ENCODE data around the gene SRM. TPM values are rescaled to one million over a fixed set of nuclear protein-coding genes. Genes with fewer than 3 reads are reported as not detected.
"Not testable (repeated sequence)": the region's sequence is repeated elsewhere in the genome, so short reads cannot be mapped to it uniquely, and the experiment has no call there.

SRM gene
- total RNA-seq (2014; rRNA removed; shearing (Covaris generic)): 26.6 and 40.4 TPM in 2 replicates

DNA sequence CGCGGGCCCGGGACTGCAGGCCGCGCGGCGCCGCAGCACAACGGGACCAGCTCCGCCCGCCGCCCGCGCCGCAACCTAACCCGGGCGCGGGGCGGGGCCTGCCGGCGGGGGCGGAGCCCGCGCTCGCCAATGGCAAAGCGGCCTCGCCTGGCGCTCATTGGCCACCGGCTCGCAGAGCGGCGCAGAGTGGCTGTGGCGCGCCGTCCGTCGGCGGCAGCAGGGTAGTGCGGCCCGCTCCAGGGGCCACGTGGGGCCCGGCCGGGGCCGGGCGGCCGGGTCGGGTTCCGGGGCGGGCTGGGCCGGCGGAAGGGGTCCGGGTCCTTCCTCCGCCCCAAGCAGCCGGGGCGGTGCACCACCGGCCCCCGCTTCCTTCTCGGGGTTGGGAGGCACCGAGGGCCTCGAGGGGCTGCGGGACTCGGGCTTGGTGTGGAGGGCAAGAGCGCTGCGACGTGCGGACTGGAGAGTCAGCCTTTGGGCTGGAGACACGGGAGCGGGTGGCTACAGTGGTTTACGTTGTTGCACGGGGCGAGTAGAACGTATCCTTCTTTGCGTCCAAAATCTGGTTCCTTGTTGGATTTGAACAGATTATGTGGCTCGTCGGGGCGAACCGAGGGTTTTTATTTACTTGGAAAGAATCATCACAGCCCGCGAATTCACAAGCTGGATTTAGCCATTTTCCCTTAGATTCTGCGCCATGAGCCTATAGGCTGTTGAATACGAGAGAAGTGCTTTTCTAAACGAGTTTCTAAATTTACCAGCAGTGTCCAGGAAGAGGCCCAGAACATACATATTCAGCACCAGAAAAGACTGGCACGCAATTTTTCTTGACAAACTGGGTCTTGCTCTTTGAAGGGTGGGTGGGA lies at the start of gene SRM:
Gene SRM (minus strand): TSS at position 51 of the 863 bp plus-strand sequence. CDS start 75 bp downstream, outside the sequence.
- peak; percentile 98 for DNase-seq (ENCODE audit: low read depth)

- no peak for DNase-seq (ENCODE audit: low read depth)
Measured at GRCh38 chr1:11109047-11109760, 49.4 kb upstream of the SRM start.

GRCh38 chr1:11107599-11107998 lies 47.8 kb upstream of the SRM start:
- no peak for DNase-seq (ENCODE audit: low read depth)

- DNase-seq (ENCODE audit: low read depth): no peak
Measured at GRCh38 chr1:11105586-11105985, 45.8 kb upstream of the SRM start.

- no peak for DNase-seq (ENCODE audit: low read depth)
Measured at GRCh38 chr1:11101347-11101746, 41.5 kb upstream of the SRM start.

DNA sequence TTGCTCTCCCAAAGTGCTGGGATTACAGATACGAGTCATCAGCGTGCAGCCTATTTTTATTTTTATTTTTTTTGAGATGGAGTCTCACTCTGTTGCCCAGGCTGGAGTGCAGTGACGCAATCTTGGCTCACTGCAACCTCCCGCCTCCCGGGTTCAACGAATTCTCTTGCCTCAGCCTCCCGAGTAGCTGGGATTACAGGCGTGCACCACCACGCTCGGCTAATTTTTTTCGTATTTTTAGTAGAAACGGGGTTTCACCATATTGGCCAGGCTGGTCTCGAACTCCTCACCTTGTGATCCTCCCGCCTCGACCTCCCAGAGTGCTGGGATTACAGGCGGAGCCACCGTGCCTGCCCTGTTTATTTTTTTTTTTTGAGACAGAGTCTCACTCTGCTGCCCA lies 41.0 kb upstream of the SRM start:
- not testable (repeated sequence) for DNase-seq (ENCODE audit: low read depth)

- no peak for DNase-seq (ENCODE audit: low read depth)
Measured at GRCh38 chr1:11100149-11100493, 40.3 kb upstream of the SRM start.

DNA sequence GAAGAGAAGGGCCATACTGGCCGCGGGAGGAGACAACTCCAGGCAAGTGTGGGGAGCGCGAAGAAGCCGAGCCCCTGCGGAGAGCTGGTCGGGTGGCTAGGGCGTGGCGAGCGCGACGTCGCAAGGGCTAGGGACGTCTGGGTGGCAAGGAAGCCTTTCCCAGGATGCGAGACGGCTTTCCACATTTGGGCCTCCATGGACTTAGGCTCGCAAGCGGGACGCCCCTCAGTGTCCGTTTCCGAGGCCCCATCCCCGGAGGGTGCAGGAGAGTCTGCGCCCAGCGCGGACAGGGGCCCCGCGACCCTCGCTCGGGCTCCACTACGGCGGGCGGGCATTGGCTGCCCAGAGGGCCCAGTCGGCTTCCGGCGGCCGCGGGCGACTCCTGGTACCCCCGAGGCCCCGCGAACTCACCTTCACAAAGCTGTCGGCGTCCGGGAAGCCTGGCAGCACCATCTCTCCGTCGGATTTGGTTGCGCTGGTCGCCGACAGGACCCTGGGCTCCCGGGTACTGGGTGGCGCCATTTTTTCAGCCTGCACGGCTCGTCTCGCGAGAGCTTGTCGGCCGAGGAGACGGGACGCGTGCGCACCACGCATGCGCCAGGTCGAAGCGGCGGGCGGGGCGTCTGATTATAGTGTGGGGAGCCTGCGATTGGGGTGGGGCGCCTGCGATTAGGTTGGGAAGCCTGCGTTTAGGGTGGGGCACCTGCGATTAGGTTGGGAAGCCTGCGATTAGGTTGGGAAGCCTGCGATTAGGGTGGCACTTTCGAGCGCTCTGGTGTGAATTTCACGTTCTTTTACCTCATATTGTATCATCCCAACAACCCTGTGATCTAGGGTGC lies 39.7 kb upstream of the SRM start, which contains the start of gene EXOSC10:
Gene EXOSC10 (minus strand): TSS at position 560 of the 839 bp plus-strand sequence. CDS start 38 bp downstream, at position 522.
- peak; percentile 96 for DNase-seq (ENCODE audit: low read depth)

DNA sequence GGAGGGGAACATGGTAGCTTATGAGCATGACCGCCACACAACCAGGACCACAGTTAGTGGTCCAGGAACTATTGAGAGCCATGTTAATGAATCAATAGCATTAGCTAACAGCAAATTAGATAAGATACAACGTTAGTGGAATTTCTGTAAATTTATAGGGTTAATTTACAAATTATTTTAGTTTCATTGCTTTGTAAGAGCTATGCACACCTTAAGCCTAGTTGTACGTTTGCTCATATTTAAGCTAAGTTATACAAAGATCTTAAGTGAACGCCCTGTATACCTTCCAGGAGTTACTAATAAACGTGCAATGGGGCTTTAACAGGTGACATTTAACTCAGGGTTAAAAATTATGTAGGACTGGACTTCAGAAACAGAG lies 39.1 kb upstream of the SRM start:
- DNase-seq (ENCODE audit: low read depth): no peak

- not testable (repeated sequence) for DNase-seq (ENCODE audit: low read depth)
Measured at GRCh38 chr1:11083784-11084183, 24.0 kb upstream of the SRM start.

GRCh38 chr1:11080931-11081330 lies 21.1 kb upstream of the SRM start:
- DNase-seq (ENCODE audit: low read depth): no peak

GRCh38 chr1:11078631-11079030 lies 18.8 kb upstream of the SRM start:
- no peak for DNase-seq (ENCODE audit: low read depth)

DNA sequence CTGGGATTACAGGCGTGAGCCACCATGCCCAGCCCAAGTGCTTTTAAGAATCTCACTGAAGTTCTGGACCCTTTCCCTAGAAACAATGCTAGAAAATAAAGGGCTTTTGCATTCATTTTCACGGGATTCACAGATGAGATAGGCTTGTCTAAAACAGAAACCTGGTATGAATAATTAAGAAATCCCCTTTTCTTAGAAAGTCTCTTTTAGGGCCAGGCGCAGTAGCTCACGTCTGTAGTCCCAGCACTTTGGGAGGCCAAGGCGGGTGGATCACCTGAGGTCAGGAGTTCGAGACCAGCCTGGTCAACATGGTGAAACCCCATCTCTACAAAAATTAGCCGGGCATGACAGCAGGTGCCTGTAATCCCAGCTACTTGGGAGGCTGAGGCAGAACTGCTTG lies 13.6 kb upstream of the SRM start:
- not testable (repeated sequence) for DNase-seq (ENCODE audit: low read depth)

- DNase-seq (ENCODE audit: low read depth): no peak
Measured at GRCh38 chr1:11072216-11072917, 12.5 kb upstream of the SRM start.

DNA sequence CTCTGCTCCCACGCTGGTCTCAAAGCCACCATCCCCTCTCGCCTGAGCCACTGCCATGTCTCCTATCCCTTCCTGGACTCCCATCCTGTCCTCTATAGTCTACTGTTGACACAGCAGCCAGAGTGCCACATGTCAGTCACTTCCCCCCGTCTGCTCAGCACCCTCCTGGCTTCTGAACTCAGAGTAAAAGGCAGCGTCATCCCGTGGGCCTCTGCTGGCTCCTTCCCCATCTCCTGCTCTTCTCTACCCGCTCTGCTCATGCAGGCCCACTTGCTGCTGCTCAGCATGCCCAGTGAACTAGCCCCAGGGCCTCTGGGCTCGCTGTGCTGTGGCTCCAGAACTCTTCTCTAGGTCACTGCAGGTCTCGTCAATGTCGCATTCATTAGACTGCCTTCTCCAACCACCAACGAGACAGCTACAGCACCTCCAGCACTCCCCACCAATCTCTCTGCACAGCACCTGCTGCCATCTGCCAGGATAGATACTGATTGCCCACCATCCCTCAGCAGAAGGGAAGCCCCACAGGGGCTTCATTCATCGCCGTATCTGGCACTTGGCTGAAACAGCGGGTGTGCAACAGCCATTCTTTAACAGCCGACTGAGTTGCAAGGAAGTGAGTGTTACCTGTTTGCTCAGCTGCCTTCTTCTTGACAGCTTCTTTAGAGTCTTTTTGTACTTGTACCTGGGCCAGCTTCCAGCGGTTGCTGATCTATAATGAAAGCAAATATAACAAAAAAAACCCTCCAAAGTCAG lies 11.8 kb upstream of the SRM start:
- DNase-seq (ENCODE audit: low read depth): no peak

DNA sequence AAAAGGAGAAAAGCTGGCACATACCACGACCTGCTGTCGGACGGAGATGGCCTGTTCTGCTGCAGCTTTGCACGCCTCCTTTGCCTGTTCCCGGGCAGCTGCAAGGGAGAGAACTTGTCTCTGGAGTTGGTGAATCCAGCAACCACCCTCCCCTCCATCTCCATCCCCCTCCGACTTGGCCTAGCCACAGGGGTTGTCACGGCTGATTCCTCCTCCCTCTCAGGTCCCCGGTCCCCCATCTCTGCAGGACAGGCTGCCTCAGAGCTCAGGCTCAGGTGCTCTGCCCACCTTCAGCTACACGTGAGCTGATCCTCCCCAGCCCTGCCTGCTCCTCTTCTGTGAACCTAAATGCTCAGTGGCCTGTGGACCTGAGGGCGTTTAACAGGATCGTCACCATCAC lies 11.1 kb upstream of the SRM start:
- DNase-seq (ENCODE audit: low read depth): no peak

DNA sequence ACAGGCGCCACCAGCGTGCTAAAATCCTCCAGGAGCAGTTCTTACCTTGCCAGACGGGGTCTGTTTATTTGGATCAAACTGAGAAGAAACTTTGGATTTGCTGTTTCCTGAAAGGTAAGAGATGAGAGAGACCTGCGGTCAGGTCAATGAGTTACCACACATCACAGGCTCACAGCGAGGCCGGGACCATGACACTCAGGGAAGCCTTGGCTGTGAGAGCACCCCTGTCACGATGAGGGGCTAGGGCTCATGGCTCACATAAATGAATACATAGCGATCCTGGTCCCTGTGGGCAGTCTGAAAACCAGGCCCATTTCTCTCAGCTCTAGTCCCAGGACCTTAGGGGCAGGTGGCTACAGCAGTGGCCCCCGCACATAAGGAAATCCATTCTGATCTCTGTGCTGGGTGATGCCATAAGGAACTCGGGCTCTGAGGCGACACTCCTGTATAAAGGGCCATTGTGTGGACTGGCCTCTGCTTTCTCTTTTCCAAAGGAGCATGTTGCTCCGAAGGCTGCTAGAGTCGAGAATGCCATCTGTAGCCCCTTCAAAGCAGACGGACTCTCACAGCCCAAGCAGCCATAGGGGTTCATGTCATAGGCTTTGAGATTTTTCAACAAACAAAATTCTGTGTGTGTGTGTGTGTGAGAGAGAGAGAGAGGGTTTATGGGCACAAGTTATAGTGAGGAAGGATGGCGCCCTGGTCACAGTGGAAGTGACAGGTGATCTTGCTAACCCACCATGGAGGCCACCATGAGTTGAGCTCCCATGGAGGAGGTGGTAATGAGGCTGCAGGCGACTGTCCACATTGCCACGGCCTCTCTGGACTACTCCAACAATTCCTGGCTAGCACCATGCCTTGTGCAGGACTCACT lies 9.0 kb upstream of the SRM start:
- no peak for DNase-seq (ENCODE audit: low read depth)

GRCh38 chr1:11067716-11068599 lies 8.1 kb upstream of the SRM start:
- DNase-seq (ENCODE audit: low read depth): no peak

DNA sequence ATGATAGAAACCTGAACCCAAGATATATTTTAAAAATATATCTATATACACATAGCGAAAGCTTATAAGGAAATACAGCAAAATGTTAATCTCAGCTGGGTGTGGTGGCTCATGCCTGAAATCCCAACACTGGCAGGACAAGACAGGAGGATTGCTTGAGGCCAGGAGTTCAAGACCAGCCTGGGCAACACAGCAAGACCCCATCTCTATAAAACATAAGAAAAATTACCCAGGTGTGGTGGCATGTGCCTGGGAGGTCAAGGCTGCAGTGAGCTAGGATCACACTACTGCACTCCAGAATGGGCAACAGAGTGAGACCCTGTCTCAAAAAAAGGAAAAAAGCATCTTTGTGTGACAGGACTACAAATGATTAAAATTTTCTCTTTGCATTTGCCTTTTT lies 6.0 kb upstream of the SRM start:
- no peak for DNase-seq (ENCODE audit: low read depth)
